SK-N-SH (cell line): ENCODE data around the gene TRIM54. TPM values are rescaled to one million over a fixed set of nuclear protein-coding genes. Genes with fewer than 3 reads are reported as not detected.

Experiments used
- CTCF ChIA-PET: fragments of 300-600, 350-600 bp; formaldehyde crosslinking; extraction: SDS; loops from one replicate; lab custom pipeline; 2021; lab: Yijun Ruan, JAX
- POLR2A ChIA-PET: fragments of 350-600 bp; sonication (Branson Sonifier 250); formaldehyde crosslinking; extraction: SDS; loops from one replicate; lab custom pipeline; 2020; ENCODE audit warnings: antibody characterized with exemption, inconsistent platforms; lab: Yijun Ruan, JAX
- DNase-seq: peaks from one replicate; pipeline ENCODE4 v3.0.0; 2012
- H2AFZ ChIP-seq: fragments of 200-600 bp; sonication (generic); 2 replicates; pipeline ENCODE4 v1.8.1; 2016; ENCODE audit warnings: antibody characterized with exemption, mild to moderate bottlenecking, low read depth
- H3F3A ChIP-seq: fragments of 200-600 bp; sonication (generic); replicated peaks from 2 replicates; pipeline ENCODE3; 2016; ENCODE audit warnings: antibody characterized with exemption, mild to moderate bottlenecking; ENCODE audit not compliant: insufficient read depth
- H3K27ac ChIP-seq, 2 experiments: fragments of 200-500 bp in 1 of 2; fragments of 200-600 bp in 1 of 2; sonication (Bioruptor generic) in 1 of 2; sonication (generic), shearing (Covaris generic) in 1 of 2; 2 replicates each; pipeline versions ENCODE4 v1.5.1 to v1.6.1; 2014 to 2016; ENCODE audit warnings: low read depth in 2 of 2, inconsistent platforms in 1 of 2, low read length in 1 of 2, mild to moderate bottlenecking in 1 of 2, mixed read lengths in 1 of 2
- H3K27me3 ChIP-seq: fragments of 200-600 bp; sonication (generic), shearing (Covaris generic); 2 replicates; pipeline ENCODE4 v1.6.1; 2016; ENCODE audit warnings: mixed run types; ENCODE audit not compliant: insufficient read depth
- H3K36me3 ChIP-seq, 2 experiments: fragments of 200-500 bp in 1 of 2; fragments of 200-600 bp in 1 of 2; sonication (Bioruptor generic) in 1 of 2; sonication (generic) in 1 of 2; replicated peaks in 1 of 2; 2 replicates each; pipeline versions ENCODE3 to v1.5.1; 2014 to 2016; ENCODE audit warnings: low read length in 1 of 2, mild to moderate bottlenecking in 1 of 2; ENCODE audit not compliant: insufficient read depth in 2 of 2, control insufficient read depth in 1 of 2
- H3K4me1 ChIP-seq, 2 experiments: fragments of 200-500 bp in 1 of 2; fragments of 200-600 bp in 1 of 2; sonication (Bioruptor generic) in 1 of 2; sonication (generic), shearing (Covaris generic) in 1 of 2; 2 replicates each; pipeline versions ENCODE4 v1.5.1 to v1.6.1; 2014 to 2016; ENCODE audit warnings: low read depth in 1 of 2, low read length in 1 of 2, mixed run types in 1 of 2; ENCODE audit not compliant: insufficient read depth in 2 of 2, control insufficient read depth in 1 of 2
- H3K4me2 ChIP-seq: fragments of 200-600 bp; sonication (generic), shearing (Covaris generic); 2 replicates; pipeline ENCODE4 v1.6.1; 2017; ENCODE audit warnings: mixed run types
- H3K4me3 ChIP-seq, 2 experiments: fragments of 200-500 bp in 1 of 2; fragments of 200-600 bp in 1 of 2; sonication (Bioruptor generic) in 1 of 2; sonication (generic), shearing (Covaris generic) in 1 of 2; 2 replicates each; pipeline versions ENCODE4 v1.5.1 to v1.8.1; 2014 to 2016; ENCODE audit warnings: low read depth in 2 of 2, inconsistent platforms in 1 of 2, low read length in 1 of 2, mild to moderate bottlenecking in 1 of 2, mixed read lengths in 1 of 2, moderate library complexity in 1 of 2
- H3K79me2 ChIP-seq: fragments of 200-600 bp; sonication (generic); 2 replicates; pipeline ENCODE4 v1.8.1; 2017; ENCODE audit warnings: mild to moderate bottlenecking; ENCODE audit not compliant: insufficient read depth
- H3K9ac ChIP-seq: fragments of 200-600 bp; sonication (generic); 2 replicates; pipeline ENCODE4 v1.6.1; 2017; ENCODE audit warnings: mixed run types
- H3K9me2 ChIP-seq: fragments of 200-600 bp; sonication (generic); 2 replicates; pipeline ENCODE4 v1.6.1; 2017; ENCODE audit warnings: mixed run types
- H3K9me3 ChIP-seq: fragments of 200-600 bp; sonication (generic); 2 replicates; pipeline ENCODE4 v1.6.1; 2017; ENCODE audit warnings: mixed run types, mild to moderate bottlenecking, moderate library complexity
- H4K20me1 ChIP-seq: fragments of 200-600 bp; sonication (generic); 2 replicates; pipeline ENCODE4 v1.6.1; 2017; ENCODE audit warnings: mild to moderate bottlenecking, mixed run types; ENCODE audit not compliant: insufficient read depth
- ELF1 ChIP-seq: IDR thresholded peaks from 2 replicates; pipeline ENCODE4 v1.4.0; 2012
- EP300 ChIP-seq, 2 experiments: IDR thresholded peaks; 2 replicates each; pipeline versions ENCODE4 v1.4.0 to v1.6.1; 2012; ENCODE audit warnings: borderline replicate concordance in 1 of 2, low read depth in 1 of 2, low read length in 1 of 2
- EZH2phosphoT487 ChIP-seq: fragments of 200-600 bp; sonication (generic); IDR thresholded peaks from 2 replicates; pipeline ENCODE4 v1.6.1; 2017; ENCODE audit warnings: low read depth, mixed run types, mild to moderate bottlenecking, antibody characterized with exemption, moderate library complexity, borderline replicate concordance
- FOSL2 ChIP-seq: IDR thresholded peaks from 2 replicates; pipeline ENCODE4 v1.4.0; 2012; ENCODE audit warnings: low read depth, mild to moderate bottlenecking, moderate library complexity, borderline replicate concordance
- FOXM1 ChIP-seq: IDR thresholded peaks from 2 replicates; pipeline ENCODE4 v1.4.0; 2012; ENCODE audit warnings: low read depth, mild to moderate bottlenecking
- GABPA ChIP-seq: IDR thresholded peaks from 2 replicates; pipeline ENCODE4 v1.4.0; 2012; ENCODE audit warnings: low read depth, mild to moderate bottlenecking
- MEF2A ChIP-seq: IDR thresholded peaks from 2 replicates; pipeline ENCODE4 v1.4.0; 2012; ENCODE audit warnings: low read depth, borderline replicate concordance
- MXI1 ChIP-seq: IDR thresholded peaks from 2 replicates; pipeline ENCODE4 v1.6.1; 2012; ENCODE audit warnings: mild to moderate bottlenecking, low read depth, low read length, improper control_type of control experiment
- NRF1 ChIP-seq: IDR thresholded peaks from 2 replicates; pipeline ENCODE4 v1.6.1; 2012; ENCODE audit warnings: low read depth, mild to moderate bottlenecking, low read length
- RAD21 ChIP-seq: IDR thresholded peaks from 2 replicates; pipeline ENCODE4 v1.6.1; 2012; ENCODE audit warnings: mild to moderate bottlenecking, low read length
- RCOR1 ChIP-seq: fragments of 150-350 bp; IDR thresholded peaks from 2 replicates; pipeline ENCODE4 v1.6.1; 2017; ENCODE audit warnings: antibody characterized with exemption, low read length
- RFX5 ChIP-seq: IDR thresholded peaks from 2 replicates; pipeline ENCODE4 v1.6.1; 2012; ENCODE audit warnings: mild to moderate bottlenecking, improper control_type of control experiment, low read length
- TCF12 ChIP-seq: IDR thresholded peaks from 2 replicates; pipeline ENCODE4 v1.4.0; 2012
- TEAD4 ChIP-seq: IDR thresholded peaks from 2 replicates; pipeline ENCODE4 v1.4.0; 2012; ENCODE audit warnings: mild to moderate bottlenecking, borderline replicate concordance; ENCODE audit not compliant: insufficient read depth
- WGBS: methylation state at CpG from one replicate; pipeline ENCODE4 v1.1.6; 2017; ENCODE audit warnings: low lambda C conversion rate; 5-methylcytosine and 5-hydroxymethylcytosine counted together
- polyA plus RNA-seq, 3 experiments: library from polyadenylated mRNA; depleted of rRNA; stranded (reverse); fragments of >200 nt; gene quantifications; 2 replicates each; pipeline ENCODE4 v1.2.3, GENCODE V29; 2012
- TF ChIP-seq, protein P1 (sequence below): fragments of 150-350 bp; IDR thresholded peaks from 2 replicates; pipeline ENCODE4 v1.6.1; 2016; ENCODE audit warnings: mild to moderate bottlenecking, low read depth, low read length
- TF ChIP-seq, protein P2 (sequence below): IDR thresholded peaks from 2 replicates; pipeline ENCODE4 v1.4.0; 2012; ENCODE audit warnings: low read depth
- TF ChIP-seq, protein P3 (sequence below): fragments of 150-350 bp; IDR thresholded peaks from 2 replicates; pipeline ENCODE4 v1.6.1; 2017; ENCODE audit warnings: antibody characterized with exemption, low read length, low read depth, borderline replicate concordance
- TF ChIP-seq, protein P4 (sequence below): IDR thresholded peaks from 2 replicates; pipeline ENCODE4; 2012

TRIM54 gene
- polyA plus RNA-seq, 1 of the 3 experiments (the other 2 are of a cell fraction), result 0.28 TPM

DNA sequence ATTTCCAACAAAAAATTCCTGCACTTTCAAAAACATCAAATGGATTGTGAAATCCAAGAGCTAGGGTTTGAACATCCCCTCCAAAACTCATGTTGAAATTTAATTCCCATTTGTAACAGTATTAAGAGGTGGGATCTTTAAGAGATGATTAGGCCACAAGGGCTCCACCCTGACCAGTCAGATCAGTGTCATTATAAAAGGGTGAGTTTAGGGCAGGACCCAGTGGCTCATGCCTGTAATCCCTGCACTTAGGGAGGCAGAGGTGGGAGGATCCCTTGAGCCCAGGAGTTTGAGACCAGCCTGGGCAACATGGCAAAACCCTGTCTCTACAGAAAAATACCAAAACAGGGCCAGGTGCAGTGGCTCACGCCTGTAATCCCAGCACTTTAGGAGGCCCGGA, 65.4 kb downstream of the TRIM54 start:
- no peak overlapping the region for H3K27ac ChIP-seq
- no peak overlapping the region for H3K4me3 ChIP-seq
- H3K9me2 ChIP-seq, result no peaks in the 10 kb centered on the region
- H3K9ac ChIP-seq, result no peak overlapping the region
- ChIA-PET CTCF (no interaction called here), POLR2A (interaction anchor here (1.5 kb wide), 1 partner anchor 9 kb away, joined by 3 read pairs; the partner anchor contains the start of gene GTF3C2)
- no peaks in the 10 kb centered on the region for H3K27me3 ChIP-seq
- H3K4me2 ChIP-seq, result no peak overlapping the region
- no peaks in the 10 kb centered on the region for H3K4me1 ChIP-seq
- no peaks in the 10 kb centered on the region for H3F3A ChIP-seq
- H3K36me3 ChIP-seq, result peaks cover 5 to 12% of the 10 kb centered on the region in 2 experiments
- no peak overlapping the region for H2AFZ ChIP-seq
- TF ChIP-seq EZH2phosphoT487 (no peak), MXI1 (no peak), EP300 (IDR thresholded peaks at IDR 0.05; ENCODE audit: borderline replicate concordance in 1 of 2, low read depth in 1 of 2, low read length in 1 of 2) (no peak), TEAD4 (no peak), RAD21 (no peak), FOXM1 (no peak), TCF12 (no peak), ELF1 (no peak), RFX5 (no peak), FOSL2 (no peak), NRF1 (no peak), MEF2A (no peak), GABPA (no peak), RCOR1 (no peak)
- TF ChIP-seq, protein P1, sequence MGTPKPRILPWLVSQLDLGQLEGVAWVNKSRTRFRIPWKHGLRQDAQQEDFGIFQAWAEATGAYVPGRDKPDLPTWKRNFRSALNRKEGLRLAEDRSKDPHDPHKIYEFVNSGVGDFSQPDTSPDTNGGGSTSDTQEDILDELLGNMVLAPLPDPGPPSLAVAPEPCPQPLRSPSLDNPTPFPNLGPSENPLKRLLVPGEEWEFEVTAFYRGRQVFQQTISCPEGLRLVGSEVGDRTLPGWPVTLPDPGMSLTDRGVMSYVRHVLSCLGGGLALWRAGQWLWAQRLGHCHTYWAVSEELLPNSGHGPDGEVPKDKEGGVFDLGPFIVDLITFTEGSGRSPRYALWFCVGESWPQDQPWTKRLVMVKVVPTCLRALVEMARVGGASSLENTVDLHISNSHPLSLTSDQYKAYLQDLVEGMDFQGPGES, result no peak
- TF ChIP-seq, protein P2, sequence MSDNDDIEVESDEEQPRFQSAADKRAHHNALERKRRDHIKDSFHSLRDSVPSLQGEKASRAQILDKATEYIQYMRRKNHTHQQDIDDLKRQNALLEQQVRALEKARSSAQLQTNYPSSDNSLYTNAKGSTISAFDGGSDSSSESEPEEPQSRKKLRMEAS, result no peak
- TF ChIP-seq, protein P3, sequence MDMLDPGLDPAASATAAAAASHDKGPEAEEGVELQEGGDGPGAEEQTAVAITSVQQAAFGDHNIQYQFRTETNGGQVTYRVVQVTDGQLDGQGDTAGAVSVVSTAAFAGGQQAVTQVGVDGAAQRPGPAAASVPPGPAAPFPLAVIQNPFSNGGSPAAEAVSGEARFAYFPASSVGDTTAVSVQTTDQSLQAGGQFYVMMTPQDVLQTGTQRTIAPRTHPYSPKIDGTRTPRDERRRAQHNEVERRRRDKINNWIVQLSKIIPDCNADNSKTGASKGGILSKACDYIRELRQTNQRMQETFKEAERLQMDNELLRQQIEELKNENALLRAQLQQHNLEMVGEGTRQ, result no peak
- TF ChIP-seq, protein P4, sequence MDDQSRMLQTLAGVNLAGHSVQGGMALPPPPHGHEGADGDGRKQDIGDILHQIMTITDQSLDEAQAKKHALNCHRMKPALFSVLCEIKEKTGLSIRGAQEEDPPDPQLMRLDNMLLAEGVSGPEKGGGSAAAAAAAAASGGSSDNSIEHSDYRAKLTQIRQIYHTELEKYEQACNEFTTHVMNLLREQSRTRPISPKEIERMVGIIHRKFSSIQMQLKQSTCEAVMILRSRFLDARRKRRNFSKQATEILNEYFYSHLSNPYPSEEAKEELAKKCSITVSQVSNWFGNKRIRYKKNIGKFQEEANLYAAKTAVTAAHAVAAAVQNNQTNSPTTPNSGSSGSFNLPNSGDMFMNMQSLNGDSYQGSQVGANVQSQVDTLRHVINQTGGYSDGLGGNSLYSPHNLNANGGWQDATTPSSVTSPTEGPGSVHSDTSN, result no peak
- H3K79me2 ChIP-seq, result peaks cover 89% of the 10 kb centered on the region
- peaks cover 13% of the 10 kb centered on the region; the same call in 1 of the 2 replicates for H4K20me1 ChIP-seq
- DNase-seq, result no peak
- H3K9me3 ChIP-seq, result no peaks in the 10 kb centered on the region
- 100% methylated on average over 2 of the region's 2 CpGs for WGBS
